H1 (cell line): ENCODE results near the gene ADARB2. TPM values are rescaled to one million over a fixed set of nuclear protein-coding genes. Genes with fewer than 3 reads are reported as not detected.

Source experiments
- CTCF ChIA-PET: fragments of 300-600 bp; sonication (Branson Sonifier 250); formaldehyde crosslinking; loops from one replicate; lab custom pipeline; 2021; ENCODE audit not compliant: partially characterized antibody; lab: Charles Lee
- POLR2A ChIA-PET: fragments of 300-600 bp; sonication (Branson Sonifier 250); formaldehyde crosslinking; loops from one replicate; lab custom pipeline; 2021; ENCODE audit warnings: inconsistent platforms; ENCODE audit not compliant: partially characterized antibody; lab: Charles Lee
- DNase-seq, 2 experiments: peaks; one replicate each; pipeline versions ENCODE4 v3.0.0 to v3.0.0-alpha.2; 2010 to 2022; ENCODE audit warnings: low spot score in 2 of 2, low read depth in 1 of 2, mixed read lengths in 1 of 2
- FAIRE-seq: peaks from 2 replicates; lab custom pipeline; 2011; peaks lifted over from hg19 to GRCh38; lab: Jason Lieb, UNC
- H2AFZ ChIP-seq: 2 replicates; pipeline ENCODE4 v1.8.1; 2012; ENCODE audit warnings: low read length, inconsistent platforms
- H2AK5ac ChIP-seq: 2 replicates; pipeline ENCODE4 v1.6.1; 2013; ENCODE audit warnings: low read depth, low read length
- H2BK120ac ChIP-seq: replicated peaks from 2 replicates; pipeline ENCODE3; 2013; ENCODE audit warnings: low read depth, low read length, inconsistent platforms
- H2BK12ac ChIP-seq: 2 replicates; pipeline ENCODE4 v1.6.1; 2013; ENCODE audit warnings: low read depth, low read length
- H2BK15ac ChIP-seq: 2 replicates; pipeline ENCODE4 v1.6.1; 2013; ENCODE audit warnings: low read length
- H2BK20ac ChIP-seq: 2 replicates; pipeline ENCODE4 v1.6.1; 2013; ENCODE audit warnings: low read length
- H2BK5ac ChIP-seq: 2 replicates; pipeline ENCODE4 v1.6.1; 2013; ENCODE audit warnings: low read depth, low read length
- H3K14ac ChIP-seq: 2 replicates; pipeline ENCODE4 v1.6.1; 2013; ENCODE audit warnings: inconsistent platforms; ENCODE audit not compliant: insufficient read length
- H3K18ac ChIP-seq: 2 replicates; pipeline ENCODE4 v1.6.1; 2013; ENCODE audit warnings: low read length; ENCODE audit errors: extremely low read depth
- H3K23ac ChIP-seq: 2 replicates; pipeline ENCODE4 v1.6.1; 2013; ENCODE audit warnings: inconsistent platforms; ENCODE audit not compliant: insufficient read length
- H3K23me2 ChIP-seq: 2 replicates; pipeline ENCODE4 v1.6.1; 2013; ENCODE audit warnings: low read depth, low read length
- H3K27ac ChIP-seq: 2 replicates; pipeline ENCODE4 v1.6.1; 2011; ENCODE audit warnings: low read depth, low read length, inconsistent platforms
- H3K27me3 ChIP-seq, 4 experiments: replicated peaks in 1 of 4; 1 replicate in 1 of 4; 2 replicates in 3 of 4; pipeline versions ENCODE4 v1.6.1 to v1.8.1; 2011 to 2013; ENCODE audit warnings: low read length in 3 of 4, mild to moderate bottlenecking in 3 of 4, inconsistent platforms in 2 of 4, mixed read lengths in 2 of 4, moderate library complexity in 1 of 4; ENCODE audit not compliant: control insufficient read depth in 3 of 4, insufficient read depth in 3 of 4; ENCODE audit errors: extremely low read depth in 1 of 4
- H3K36me3 ChIP-seq, 4 experiments: 2 replicates each; pipeline versions ENCODE4 v1.6.1 to v1.8.1; 2011 to 2013; ENCODE audit warnings: mild to moderate bottlenecking in 4 of 4, low read length in 3 of 4, moderate library complexity in 2 of 4, control low read depth in 1 of 4, inconsistent platforms in 1 of 4; ENCODE audit not compliant: insufficient read depth in 4 of 4, control insufficient read depth in 2 of 4
- H3K4ac ChIP-seq: replicated peaks from 2 replicates; pipeline ENCODE3; 2013; ENCODE audit warnings: low read length, low read depth, mixed read lengths, inconsistent platforms; ENCODE audit not compliant: insufficient read length
- H3K4me1 ChIP-seq, 4 experiments: replicated peaks in 1 of 4; 1 replicate in 1 of 4; 2 replicates in 3 of 4; pipeline versions ENCODE4 v1.6.1 to v1.8.1; 2011 to 2013; ENCODE audit warnings: low read length in 3 of 4, inconsistent platforms in 2 of 4, mixed read lengths in 1 of 4; ENCODE audit not compliant: insufficient read depth in 4 of 4, control insufficient read depth in 3 of 4
- H3K4me2 ChIP-seq, 2 experiments: 2 replicates each; pipeline versions ENCODE4 v1.6.1 to v1.8.1; 2011 to 2013; ENCODE audit warnings: low read depth in 2 of 2, low read length in 2 of 2, control low read depth in 1 of 2, inconsistent platforms in 1 of 2, mild to moderate bottlenecking in 1 of 2; ENCODE audit not compliant: insufficient read depth in 1 of 2
- H3K4me3 ChIP-seq, 4 experiments: fragments of 200-600, 300-600 bp in 1 of 4; sonication (generic), shearing (Covaris generic), sonication (Bioruptor Twin) in 1 of 4; 2 replicates each; pipeline versions ENCODE4 v1.5.1 to v1.8.1; 2011 to 2016; ENCODE audit warnings: low read length in 4 of 4, low read depth in 3 of 4, control low read depth in 2 of 4, inconsistent platforms in 2 of 4, mild to moderate bottlenecking in 2 of 4, mixed read lengths in 1 of 4, moderate library complexity in 1 of 4; ENCODE audit not compliant: insufficient read depth in 2 of 4; ENCODE audit errors: extremely low read depth in 1 of 4
- H3K56ac ChIP-seq: replicated peaks from 2 replicates; pipeline ENCODE3; 2013; ENCODE audit warnings: low read depth, mild to moderate bottlenecking, mixed read lengths, low read length, inconsistent platforms; ENCODE audit not compliant: insufficient read length
- H3K79me1 ChIP-seq: 2 replicates; pipeline ENCODE4 v1.6.1; 2013; ENCODE audit warnings: low read depth, low read length, control low read depth
- H3K79me2 ChIP-seq, 2 experiments: 2 replicates each; pipeline versions ENCODE4 v1.6.1 to v1.8.1; 2012 to 2013; ENCODE audit warnings: low read length in 2 of 2, mild to moderate bottlenecking in 2 of 2, inconsistent platforms in 1 of 2; ENCODE audit not compliant: insufficient read depth in 2 of 2, control insufficient read depth in 1 of 2
- H3K9ac ChIP-seq, 4 experiments: replicated peaks in 1 of 4; 1 replicate in 1 of 4; 2 replicates in 3 of 4; pipeline versions ENCODE4 v1.6.1 to v1.8.1; 2011 to 2013; ENCODE audit warnings: low read depth in 3 of 4, low read length in 3 of 4, control low read depth in 2 of 4, mild to moderate bottlenecking in 2 of 4, moderate library complexity in 2 of 4, inconsistent platforms in 1 of 4; ENCODE audit errors: extremely low read depth in 1 of 4
- H3K9me3 ChIP-seq, 2 experiments: 2 replicates each; pipeline versions ENCODE4 v1.6.1 to v1.8.1; 2012 to 2013; ENCODE audit warnings: mild to moderate bottlenecking in 2 of 2, moderate library complexity in 2 of 2, control low read depth in 1 of 2, inconsistent platforms in 1 of 2, low read depth in 1 of 2, low read length in 1 of 2, mixed read lengths in 1 of 2; ENCODE audit not compliant: insufficient read depth in 2 of 2
- H4K20me1 ChIP-seq, 2 experiments: replicated peaks in 1 of 2; 2 replicates each; pipeline versions ENCODE3 to v1.8.1; 2011 to 2013; ENCODE audit warnings: inconsistent platforms in 2 of 2, low read length in 2 of 2, mild to moderate bottlenecking in 1 of 2; ENCODE audit not compliant: insufficient read depth in 2 of 2, control insufficient read depth in 1 of 2
- H4K5ac ChIP-seq: 2 replicates; pipeline ENCODE4 v1.6.1; 2013; ENCODE audit warnings: low read length, low read depth, mixed read lengths, inconsistent platforms; ENCODE audit not compliant: insufficient read length
- H4K8ac ChIP-seq: 2 replicates; pipeline ENCODE4 v1.8.0; 2013; ENCODE audit warnings: mild to moderate bottlenecking, moderate library complexity, low read length, inconsistent platforms; ENCODE audit not compliant: insufficient read depth; ENCODE audit errors: extremely low read depth
- H4K91ac ChIP-seq: replicated peaks from 2 replicates; pipeline ENCODE3; 2013; ENCODE audit warnings: low read length, mixed read lengths, inconsistent platforms; ENCODE audit not compliant: insufficient read length
- KDM5A ChIP-seq: fragments of 200-600 bp; IDR thresholded peaks from 2 replicates; pipeline ENCODE4 v1.7.1; 2012; ENCODE audit warnings: mild to moderate bottlenecking, low read length, inconsistent platforms, mixed read lengths
- WGBS, 2 experiments: shearing (Covaris generic) in 1 of 2; methylation state at CpG; one replicate each; pipeline versions ENCODE4 v1.1.6 to v1.1.7; 2013 to 2015; ENCODE audit warnings: low lambda C conversion rate in 2 of 2, mixed read lengths in 2 of 2, inconsistent platforms in 1 of 2, low coverage in 1 of 2, missing lambda C conversion rate in 1 of 2; ENCODE audit not compliant: insufficient replicate concordance in 2 of 2, insufficient coverage in 1 of 2, insufficient read length in 1 of 2; ENCODE audit errors: extremely low coverage in 1 of 2, missing lambda C conversion rate in 1 of 2; 5-methylcytosine and 5-hydroxymethylcytosine counted together
- polyA plus RNA-seq, 7 experiments: library from polyadenylated mRNA; depleted of rRNA in 3 of 7; stranded (reverse) in 5 of 7; unstranded in 2 of 7; fragments of >200 nt in 5 of 7; fragments of 200-250 nt in 2 of 7; gene quantifications; 1 replicate in 5 of 7; 2 replicates in 1 of 7; 4 replicates in 1 of 7; pipeline versions ENCODE4 v1.2.1 to v1.2.3, GENCODE V29; 2011 to 2013; ENCODE audit warnings: missing spikeins in 2 of 7, mixed read lengths in 2 of 7
- total RNA-seq: library from RNA; stranded (reverse); fragmentation: NEBNext Ultra II Directional; extraction: Animal tissue kit (Norgen Biotek cat#: 25700); gene quantifications from 2 replicates; pipeline ENCODE4 v1.2.1, GENCODE V29; 2021

The ADARB2 gene
- total and polyA plus RNA-seq, 2 of the 8 experiments (the other 6 are each of a cell fraction or from before 2014, with no cell fraction given) = 2.2 to 2.8 TPM

- no peak overlapping the region for H2BK15ac ChIP-seq
- ChIA-PET CTCF (interaction anchor here (1.1 to 2.0 kb wide), 3 partner anchors 11 to 33 kb away, joined by 3 to 9 read pairs (median 5); no protein-coding TSS in a partner anchor), POLR2A (no interaction called here)
- no peak overlapping the region for H2BK5ac ChIP-seq
- no peak overlapping the region for H2BK20ac ChIP-seq
- no peak overlapping the region for H3K23ac ChIP-seq
- H2AFZ ChIP-seq = no peak overlapping the region
- no peak overlapping the region for H4K8ac ChIP-seq
- H4K5ac ChIP-seq = no peak overlapping the region
- H2AK5ac ChIP-seq = no peak overlapping the region
- no peak overlapping the region for H3K9ac ChIP-seq
- DNase-seq (no peak), FAIRE-seq (peak; percentile 70)
- no peak overlapping the region for H2BK12ac ChIP-seq
- no peak overlapping the region for H3K56ac ChIP-seq
- no peak overlapping the region for H3K18ac ChIP-seq
- H3K4me2 ChIP-seq = no peak overlapping the region; a peak in 2 of 4 replicates
- H3K9me3 ChIP-seq = no peaks in the 10 kb centered on the region
- H3K4me1 ChIP-seq = peaks cover 0 to 7% (median 3%) of the 10 kb centered on the region in 4 experiments; a peak in 3 of 7 replicates
- peaks cover 0 to 2% (median 0%) of the 10 kb centered on the region in 4 experiments; a peak in 2 of 7 replicates for H3K27me3 ChIP-seq
- H3K14ac ChIP-seq = no peak overlapping the region
- H2BK120ac ChIP-seq = no peak overlapping the region
- H3K4ac ChIP-seq = no peak overlapping the region
- no peak overlapping the region for H3K4me3 ChIP-seq
- H3K36me3 ChIP-seq = no peaks in the 10 kb centered on the region
- H4K20me1 ChIP-seq = no peaks in the 10 kb centered on the region
- H3K79me1 ChIP-seq = no peaks in the 10 kb centered on the region
- H3K79me2 ChIP-seq = no peaks in the 10 kb centered on the region
- no peak overlapping the region for H3K27ac ChIP-seq
- peaks cover 3% of the 10 kb centered on the region; the same call in 1 of the 2 replicates for H3K23me2 ChIP-seq
- WGBS, 2 experiments = 59% methylated on average over 4 of the region's 4 CpGs; no CpG with 5 or more reads in 1 of the 2 experiments
- no peak overlapping the region for H4K91ac ChIP-seq
- no peak for TF ChIP-seq KDM5A
Observed at GRCh38 chr10:1335642-1336041, 401.7 kb downstream of the ADARB2 start.
